Hepatocyte (in vitro differentiated cells): ENCODE data around the gene CALD1. TPM values are rescaled to one million over a fixed set of nuclear protein-coding genes. Genes with fewer than 3 reads are reported as not detected.

Source experiments
- DNase-seq: peaks from one replicate; pipeline ENCODE4 v3.0.0-alpha.2; 2016; ENCODE audit warnings: low spot score
- H2AFZ ChIP-seq: fragments of 200-600 bp; sonication (generic); 2 replicates; pipeline ENCODE4 v1.6.0; 2016; ENCODE audit warnings: antibody characterized with exemption, mild to moderate bottlenecking
- H3K27ac ChIP-seq: fragments of 200-600 bp; sonication (generic); 2 replicates; pipeline ENCODE4 v1.5.1; 2016; ENCODE audit warnings: mild to moderate bottlenecking
- H3K27me3 ChIP-seq: fragments of 200-600 bp; sonication (generic); 2 replicates; pipeline ENCODE4 v1.6.1; 2016
- H3K36me3 ChIP-seq: fragments of 200-600 bp; sonication (generic); replicated peaks from 2 replicates; pipeline ENCODE4 v1.5.1; 2016; ENCODE audit warnings: low read depth; ENCODE audit not compliant: insufficient read depth
- H3K4me1 ChIP-seq: fragments of 200-600 bp; sonication (generic); 2 replicates; pipeline ENCODE4 v1.5.1; 2016; ENCODE audit warnings: mild to moderate bottlenecking, moderate library complexity; ENCODE audit not compliant: insufficient read depth
- H3K4me2 ChIP-seq: fragments of 200-600 bp; sonication (generic); 2 replicates; pipeline ENCODE4 v1.6.0; 2016
- H3K4me3 ChIP-seq: fragments of 200-600 bp; sonication (generic); 2 replicates; pipeline ENCODE4 v1.5.1; 2016; ENCODE audit warnings: mild to moderate bottlenecking
- H3K79me2 ChIP-seq: fragments of 200-600 bp; sonication (generic); 2 replicates; pipeline ENCODE4 v1.6.0; 2017; ENCODE audit warnings: mild to moderate bottlenecking
- H3K9me2 ChIP-seq: fragments of 200-600 bp; sonication (generic); replicated peaks from 2 replicates; pipeline ENCODE4 v1.6.0; 2017; ENCODE audit warnings: mild to moderate bottlenecking; ENCODE audit not compliant: insufficient read depth
- H3K9me3 ChIP-seq: fragments of 200-600 bp; sonication (generic); 2 replicates; pipeline ENCODE4 v1.5.1; 2016; ENCODE audit warnings: low read depth, mild to moderate bottlenecking
- H4K20me1 ChIP-seq: fragments of 200-600 bp; sonication (generic); 2 replicates; pipeline ENCODE4 v1.6.0; 2016; ENCODE audit warnings: mild to moderate bottlenecking; ENCODE audit not compliant: insufficient read depth, poor library complexity, severe bottlenecking
- EZH2 ChIP-seq: fragments of 200-600 bp; sonication (generic); IDR thresholded peaks from 2 replicates; pipeline ENCODE4 v1.6.1; 2016; ENCODE audit warnings: antibody characterized with exemption, mild to moderate bottlenecking, borderline replicate concordance
- EZH2phosphoT487 ChIP-seq: fragments of 200-600 bp; sonication (generic); IDR thresholded peaks from one replicate; pipeline ENCODE4 v1.6.1; 2018; ENCODE audit warnings: antibody characterized with exemption, mild to moderate bottlenecking, low read depth, moderate library complexity; ENCODE audit not compliant: unreplicated experiment, severe bottlenecking
- WGBS: methylation state at CpG from one replicate; pipeline ENCODE4 v1.1.6; 2016; ENCODE audit warnings: low lambda C conversion rate; ENCODE audit errors: missing lambda C conversion rate; 5-methylcytosine and 5-hydroxymethylcytosine counted together
- polyA plus RNA-seq: library from polyadenylated mRNA; unstranded; fragments of >200 nt; fragmentation: Nextera tagmentation; extraction: Ambion mirVana; gene quantifications from 2 replicates; pipeline ENCODE4 v1.2.1, GENCODE V29; 2016
- total RNA-seq: library from RNA; depleted of rRNA; stranded (reverse); fragments of >200 nt; gene quantifications from 2 replicates; pipeline ENCODE4 v1.2.3, GENCODE V29; 2014
- TF ChIP-seq, protein P1 (sequence below): fragments of 200-600 bp; sonication (generic); IDR thresholded peaks from 2 replicates; pipeline ENCODE4 v1.5.1; 2016; ENCODE audit warnings: antibody characterized with exemption, mild to moderate bottlenecking; ENCODE audit not compliant: poor library complexity

Gene CALD1
- total and polyA plus RNA-seq, 2 experiments from 2014 or later, result 207 to 333 TPM

DNA sequence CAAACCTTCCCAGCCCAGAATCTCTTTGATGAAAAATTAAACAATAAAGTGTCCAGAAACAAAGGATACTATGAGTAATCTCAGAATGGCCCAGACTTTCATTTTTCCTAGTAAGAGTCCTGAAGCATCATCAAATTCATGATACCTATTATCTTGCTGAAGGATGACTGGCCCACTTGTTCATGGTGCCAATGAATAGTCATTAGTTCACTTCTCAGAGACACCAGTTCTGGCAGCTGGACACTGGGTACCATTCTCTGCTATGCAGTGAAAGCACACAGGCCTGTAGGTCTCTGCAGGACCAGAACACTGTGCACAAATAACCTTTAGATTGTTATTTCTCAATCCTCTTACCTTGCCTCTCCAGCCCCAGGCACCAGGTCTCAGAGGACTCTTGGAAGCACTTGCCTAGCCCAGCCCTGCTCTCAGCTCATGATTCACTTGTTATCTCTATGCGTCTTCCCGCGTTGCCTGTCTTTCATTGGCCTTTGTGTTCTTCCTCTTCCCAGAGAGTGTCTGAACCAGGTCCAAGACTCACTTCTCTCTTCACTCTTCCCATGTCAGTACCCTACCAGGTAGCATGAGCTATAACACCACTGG, 108.8 kb downstream of the CALD1 start:
- Histone ChIP-seq H2AFZ (no peak overlapping the region), H3K9me3 (no peaks in the 10 kb centered on the region), H3K9me2 (no peaks in the 10 kb centered on the region), H3K79me2 (peaks cover 14% of the 10 kb centered on the region), H3K36me3 (no peaks in the 10 kb centered on the region), H3K27me3 (no peaks in the 10 kb centered on the region), H3K4me1 (peaks cover 39% of the 10 kb centered on the region), H4K20me1 (no peaks in the 10 kb centered on the region), H3K4me2 (no peak overlapping the region), H3K27ac (no peak overlapping the region), H3K4me3 (no peak overlapping the region)
- WGBS, result 50% methylated on average over 3 of the region's 3 CpGs
- DNase-seq, result peak; percentile 38
- no peak for TF ChIP-seq EZH2phosphoT487
- no peak for TF ChIP-seq EZH2

DNA sequence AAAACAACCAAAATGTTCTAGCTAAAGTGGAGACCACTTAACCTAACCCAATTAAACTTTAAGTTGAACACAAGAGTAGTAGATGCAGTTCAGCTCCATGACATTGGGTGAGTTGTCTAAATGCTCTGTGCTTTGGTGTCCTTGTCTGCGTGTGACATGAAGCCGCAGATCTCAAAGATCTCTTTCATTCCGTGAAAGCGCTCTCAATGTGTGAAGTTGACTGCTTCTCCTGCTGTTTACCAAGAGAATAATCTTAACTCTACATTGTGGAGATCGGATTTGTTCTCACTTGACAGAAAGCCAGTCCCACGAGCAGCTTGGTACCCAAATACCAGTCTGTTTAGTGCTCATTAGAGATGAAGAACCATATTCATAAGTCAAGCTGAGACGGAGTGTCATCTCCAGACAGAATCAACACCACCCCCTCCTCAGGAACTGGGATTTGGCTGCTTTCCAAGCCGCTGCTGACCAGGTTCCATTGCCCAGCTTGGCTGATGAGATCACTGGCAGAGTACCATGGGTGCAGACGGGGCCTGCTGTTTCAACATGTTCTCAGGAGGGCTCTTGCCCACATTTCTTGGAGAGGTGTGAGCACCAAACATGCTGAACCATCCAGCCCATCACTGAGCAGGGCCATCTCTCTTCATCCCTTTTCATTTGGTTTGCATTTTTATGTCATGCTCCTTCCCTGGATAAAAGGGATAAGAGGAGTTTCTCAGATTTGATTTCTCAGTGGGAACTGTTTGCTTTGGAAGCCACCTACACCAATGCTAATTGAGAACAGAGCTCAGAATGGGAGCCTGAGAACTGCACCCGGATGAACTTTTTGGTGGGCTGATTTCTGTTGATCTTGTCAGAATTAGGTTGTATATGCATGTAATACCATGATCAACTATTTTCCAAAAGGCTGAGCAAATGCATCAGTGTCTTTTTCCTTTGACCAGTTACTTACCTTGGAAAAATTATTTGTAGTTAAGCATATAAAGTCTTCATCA, 111.1 kb downstream of the CALD1 start:
- Histone ChIP-seq H3K4me1 (peaks cover 52% of the 10 kb centered on the region), H4K20me1 (no peaks in the 10 kb centered on the region), H3K27me3 (no peaks in the 10 kb centered on the region), H3K4me2 (peak overlapping the region; percentile 81), H3K36me3 (no peaks in the 10 kb centered on the region), H3K4me3 (no peak overlapping the region), H3K9me3 (no peaks in the 10 kb centered on the region), H3K27ac (peak overlapping the region; percentile 95), H3K79me2 (peaks cover 37% of the 10 kb centered on the region), H3K9me2 (no peaks in the 10 kb centered on the region), H2AFZ (no peak overlapping the region)
- 72% methylated on average over 10 of the region's 10 CpGs for WGBS
- DNase-seq, result peak; percentile 61
- no peak for TF ChIP-seq EZH2
- TF ChIP-seq, protein P1, sequence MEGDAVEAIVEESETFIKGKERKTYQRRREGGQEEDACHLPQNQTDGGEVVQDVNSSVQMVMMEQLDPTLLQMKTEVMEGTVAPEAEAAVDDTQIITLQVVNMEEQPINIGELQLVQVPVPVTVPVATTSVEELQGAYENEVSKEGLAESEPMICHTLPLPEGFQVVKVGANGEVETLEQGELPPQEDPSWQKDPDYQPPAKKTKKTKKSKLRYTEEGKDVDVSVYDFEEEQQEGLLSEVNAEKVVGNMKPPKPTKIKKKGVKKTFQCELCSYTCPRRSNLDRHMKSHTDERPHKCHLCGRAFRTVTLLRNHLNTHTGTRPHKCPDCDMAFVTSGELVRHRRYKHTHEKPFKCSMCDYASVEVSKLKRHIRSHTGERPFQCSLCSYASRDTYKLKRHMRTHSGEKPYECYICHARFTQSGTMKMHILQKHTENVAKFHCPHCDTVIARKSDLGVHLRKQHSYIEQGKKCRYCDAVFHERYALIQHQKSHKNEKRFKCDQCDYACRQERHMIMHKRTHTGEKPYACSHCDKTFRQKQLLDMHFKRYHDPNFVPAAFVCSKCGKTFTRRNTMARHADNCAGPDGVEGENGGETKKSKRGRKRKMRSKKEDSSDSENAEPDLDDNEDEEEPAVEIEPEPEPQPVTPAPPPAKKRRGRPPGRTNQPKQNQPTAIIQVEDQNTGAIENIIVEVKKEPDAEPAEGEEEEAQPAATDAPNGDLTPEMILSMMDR, result no peak

DNA sequence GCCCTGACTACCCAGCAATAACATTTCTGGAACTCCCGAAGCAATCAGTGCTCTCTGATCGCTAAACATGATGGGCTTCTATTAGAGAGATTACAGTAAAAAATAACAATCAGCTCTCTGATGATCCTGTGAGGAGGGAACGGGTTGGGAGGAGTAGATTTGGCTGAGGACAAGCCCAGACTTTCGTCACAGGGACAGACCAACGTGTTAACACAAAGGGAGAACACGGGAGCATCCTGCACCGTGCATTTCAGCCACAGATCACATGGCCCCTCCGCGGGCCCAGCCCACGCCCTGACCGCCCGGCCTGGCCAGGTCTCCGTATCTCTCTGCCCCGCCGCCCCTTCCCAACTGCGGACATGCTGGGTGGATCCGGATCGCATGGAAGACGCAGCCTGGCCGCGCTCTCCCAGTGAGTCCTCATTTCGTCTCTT, 111.8 kb downstream of the CALD1 start:
- H4K20me1 ChIP-seq, result no peaks in the 10 kb centered on the region
- H3K4me3 ChIP-seq, result peak overlapping the region; percentile 38
- no peaks in the 10 kb centered on the region for H3K9me2 ChIP-seq
- H3K4me1 ChIP-seq, result peaks cover 45% of the 10 kb centered on the region
- peak overlapping the region; percentile 81 for H3K4me2 ChIP-seq
- no peak overlapping the region for H2AFZ ChIP-seq
- H3K27ac ChIP-seq, result peak overlapping the region; percentile 95
- H3K27me3 ChIP-seq, result no peaks in the 10 kb centered on the region
- DNase-seq, result peak; percentile 89
- H3K36me3 ChIP-seq, result no peaks in the 10 kb centered on the region
- H3K9me3 ChIP-seq, result no peaks in the 10 kb centered on the region
- TF ChIP-seq, protein P1, result no peak
- TF ChIP-seq EZH2, result no peak
- TF ChIP-seq EZH2phosphoT487, result no peak
- WGBS, result under 1% methylated on average over 19 of the region's 22 CpGs
- H3K79me2 ChIP-seq, result peaks cover 44% of the 10 kb centered on the region
